ENCODE results near the gene ADGRL3. TPM values are rescaled to one million over a fixed set of nuclear protein-coding genes. Genes with fewer than 3 reads are reported as not detected.

Gene ADGRL3
- total RNA-seq, 4 donors from 2014 or later = 0.19 to 7.8 (median 1.3) TPM

GRCh38 chr4:61911313-61911756, 711.2 kb downstream of the ADGRL3 start:
- TF ChIP-seq POLR2A (IDR thresholded peaks at IDR 0.05) (no peak), CTCF (IDR thresholded peaks at IDR 0.05) (no peak)
- H3K27ac ChIP-seq = no peak overlapping the region
- no peaks in the 10 kb centered on the region for H3K27me3 ChIP-seq
- 18 to 20% methylated on average over 2 of the region's 2 CpGs for WGBS, 2 donors
- intact Hi-C loops (cut with DNase I) = no loop called here
- no peaks in the 10 kb centered on the region for H3K36me3 ChIP-seq
- H3K9me3 ChIP-seq = no peaks in the 10 kb centered on the region
- no peak overlapping the region for H3K4me3 ChIP-seq
- no peak for DNase-seq
- H3K4me1 ChIP-seq = no peaks in the 10 kb centered on the region

DNA sequence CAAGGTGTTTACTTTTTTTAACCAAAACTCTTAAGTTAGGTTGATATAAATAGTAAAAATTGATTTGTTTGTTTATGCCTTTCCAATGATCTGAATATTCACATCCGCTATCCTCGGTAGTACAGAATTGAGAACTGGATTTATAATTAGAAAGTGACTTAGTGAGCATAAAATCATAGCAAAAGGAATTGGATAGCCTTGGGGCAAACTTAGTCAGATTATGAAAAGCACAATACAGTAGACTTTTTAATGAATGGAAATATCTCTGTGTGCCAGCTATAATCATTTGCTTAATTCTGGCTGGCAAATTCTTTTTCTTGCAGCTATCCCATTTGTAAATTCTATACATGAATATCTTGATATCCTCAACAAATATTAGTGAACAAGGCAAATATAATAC, 713.5 kb downstream of the ADGRL3 start:
- Histone ChIP-seq H3K9me3 (no peaks in the 10 kb centered on the region), H3K27me3 (no peaks in the 10 kb centered on the region), H3K4me3 (no peak overlapping the region), H3K27ac (no peak overlapping the region), H3K4me1 (no peaks in the 10 kb centered on the region), H3K36me3 (no peaks in the 10 kb centered on the region)
- 41 to 60% methylated on average over 2 of the region's 2 CpGs for WGBS, 2 donors
- no peak for DNase-seq
- intact Hi-C loops (cut with DNase I) = no loop called here
- TF ChIP-seq CTCF (IDR thresholded peaks at IDR 0.05) (no peak), POLR2A (IDR thresholded peaks at IDR 0.05) (no peak)

GRCh38 chr4:61915501-61915900, 715.4 kb downstream of the ADGRL3 start:
- intact Hi-C loops (cut with DNase I) = no loop called here
- TF ChIP-seq CTCF (IDR thresholded peaks at IDR 0.05) = no peak
- TF ChIP-seq POLR2A (IDR thresholded peaks at IDR 0.05) = no peak
- no peaks in the 10 kb centered on the region for H3K4me1 ChIP-seq
- DNase-seq = no peak
- H3K9me3 ChIP-seq = no peaks in the 10 kb centered on the region
- no peaks in the 10 kb centered on the region for H3K27me3 ChIP-seq
- H3K36me3 ChIP-seq = no peaks in the 10 kb centered on the region
- no peak overlapping the region for H3K27ac ChIP-seq
- H3K4me3 ChIP-seq = no peak overlapping the region
- WGBS, 2 donors = 68 to 75% methylated on average over 1 of the region's 1 CpG

GRCh38 chr4:61918507-61918906, 718.4 kb downstream of the ADGRL3 start:
- peaks cover 0 to 7% (median 0%) of the 10 kb centered on the region in 3 donors for H3K4me1 ChIP-seq
- DNase-seq = no peak
- intact Hi-C loops (cut with DNase I) = no loop called here
- H3K4me3 ChIP-seq = no peak overlapping the region
- no peaks in the 10 kb centered on the region for H3K27me3 ChIP-seq
- TF ChIP-seq CTCF (IDR thresholded peaks at IDR 0.05) (no peak), POLR2A (IDR thresholded peaks at IDR 0.05) (no peak)
- H3K27ac ChIP-seq = no peak overlapping the region
- no peaks in the 10 kb centered on the region for H3K9me3 ChIP-seq
- no peaks in the 10 kb centered on the region for H3K36me3 ChIP-seq

DNA sequence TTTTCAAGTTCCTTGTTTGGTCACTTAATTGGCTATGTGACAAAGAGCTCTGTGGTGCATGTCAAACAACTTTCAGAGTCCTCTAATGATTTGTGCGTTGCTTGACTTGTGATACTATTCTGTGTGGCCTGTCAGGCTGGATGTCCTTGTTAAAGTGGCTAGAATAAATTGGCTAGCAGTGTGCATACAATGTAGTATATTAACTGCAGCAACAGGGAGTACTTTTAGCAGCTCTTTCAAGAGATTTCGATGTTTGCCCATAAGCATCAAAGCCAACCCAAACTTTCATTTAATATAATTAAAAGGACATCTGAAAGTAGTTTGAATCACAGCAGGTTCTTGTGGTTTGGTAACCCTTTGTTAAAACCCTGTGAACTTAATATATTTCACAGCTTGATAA, 718.9 kb downstream of the ADGRL3 start:
- no peak for TF ChIP-seq CTCF (IDR thresholded peaks at IDR 0.05)
- no peak for TF ChIP-seq POLR2A (IDR thresholded peaks at IDR 0.05)
- WGBS, 2 donors = 53 to 58% methylated on average over 2 of the region's 2 CpGs

More for the DNA sequence above, 718.9 kb downstream of the ADGRL3 start:
- H3K27ac ChIP-seq = no peak overlapping the region
- no peaks in the 10 kb centered on the region for H3K27me3 ChIP-seq
- no peak overlapping the region for H3K4me3 ChIP-seq
- H3K4me1 ChIP-seq = peaks cover 0 to 11% (median 0%) of the 10 kb centered on the region in 3 donors
- no peaks in the 10 kb centered on the region for H3K9me3 ChIP-seq
- DNase-seq = no peak
- H3K36me3 ChIP-seq = no peaks in the 10 kb centered on the region
- intact Hi-C loops (cut with DNase I) = no loop called here
